Panc1 (cell line): Measurements from ENCODE around the gene YLPM1.

ENCODE experiments used
- POLR2AphosphoS5 ChIP-seq: IDR thresholded peaks from 2 replicates; pipeline ENCODE4 v1.6.1; 2012; ENCODE audit warnings: mild to moderate bottlenecking, low read depth, low read length, moderate library complexity
- TCF7L2 ChIP-seq: IDR thresholded peaks from 2 replicates; pipeline ENCODE4 v1.6.1; 2011; ENCODE audit warnings: mild to moderate bottlenecking, low read depth, low read length, inconsistent platforms
- TF ChIP-seq, protein P1 (sequence below): fragments of 450-650 bp; IDR thresholded peaks from 2 replicates; pipeline ENCODE4 v1.5.1; 2017; ENCODE audit warnings: mild to moderate bottlenecking
- TF ChIP-seq, protein P2 (sequence below), 2 experiments: IDR thresholded peaks; 2 replicates each; pipeline ENCODE4 v1.6.1; 2011 to 2012; ENCODE audit warnings: low read depth in 2 of 2, control low read depth in 1 of 2, low read length in 1 of 2, mild to moderate bottlenecking in 1 of 2, moderate library complexity in 1 of 2; ENCODE audit not compliant: insufficient read depth in 1 of 2

DNA sequence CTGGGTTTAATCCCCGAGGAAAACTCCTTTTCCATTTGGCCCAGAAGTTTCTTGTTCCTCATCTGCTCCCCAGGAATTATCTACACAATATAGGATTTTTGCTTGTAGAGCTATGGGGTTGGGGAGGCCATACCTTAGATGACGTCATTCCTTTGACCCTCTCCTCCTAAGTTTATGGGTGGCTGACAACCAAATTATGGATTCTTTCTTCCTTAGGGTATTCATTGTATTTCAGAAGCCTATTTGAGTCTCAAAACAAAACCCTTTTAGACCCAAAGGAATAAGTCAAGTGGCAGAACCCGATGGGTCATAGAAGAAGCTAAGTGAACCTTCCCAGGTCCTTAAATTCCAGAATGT is 98.6 kb downstream of the YLPM1 start:
- TF ChIP-seq, protein P1, sequence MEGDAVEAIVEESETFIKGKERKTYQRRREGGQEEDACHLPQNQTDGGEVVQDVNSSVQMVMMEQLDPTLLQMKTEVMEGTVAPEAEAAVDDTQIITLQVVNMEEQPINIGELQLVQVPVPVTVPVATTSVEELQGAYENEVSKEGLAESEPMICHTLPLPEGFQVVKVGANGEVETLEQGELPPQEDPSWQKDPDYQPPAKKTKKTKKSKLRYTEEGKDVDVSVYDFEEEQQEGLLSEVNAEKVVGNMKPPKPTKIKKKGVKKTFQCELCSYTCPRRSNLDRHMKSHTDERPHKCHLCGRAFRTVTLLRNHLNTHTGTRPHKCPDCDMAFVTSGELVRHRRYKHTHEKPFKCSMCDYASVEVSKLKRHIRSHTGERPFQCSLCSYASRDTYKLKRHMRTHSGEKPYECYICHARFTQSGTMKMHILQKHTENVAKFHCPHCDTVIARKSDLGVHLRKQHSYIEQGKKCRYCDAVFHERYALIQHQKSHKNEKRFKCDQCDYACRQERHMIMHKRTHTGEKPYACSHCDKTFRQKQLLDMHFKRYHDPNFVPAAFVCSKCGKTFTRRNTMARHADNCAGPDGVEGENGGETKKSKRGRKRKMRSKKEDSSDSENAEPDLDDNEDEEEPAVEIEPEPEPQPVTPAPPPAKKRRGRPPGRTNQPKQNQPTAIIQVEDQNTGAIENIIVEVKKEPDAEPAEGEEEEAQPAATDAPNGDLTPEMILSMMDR = no peak
- TF ChIP-seq POLR2AphosphoS5 (no peak), TCF7L2 (no peak)
- TF ChIP-seq, protein P2, sequence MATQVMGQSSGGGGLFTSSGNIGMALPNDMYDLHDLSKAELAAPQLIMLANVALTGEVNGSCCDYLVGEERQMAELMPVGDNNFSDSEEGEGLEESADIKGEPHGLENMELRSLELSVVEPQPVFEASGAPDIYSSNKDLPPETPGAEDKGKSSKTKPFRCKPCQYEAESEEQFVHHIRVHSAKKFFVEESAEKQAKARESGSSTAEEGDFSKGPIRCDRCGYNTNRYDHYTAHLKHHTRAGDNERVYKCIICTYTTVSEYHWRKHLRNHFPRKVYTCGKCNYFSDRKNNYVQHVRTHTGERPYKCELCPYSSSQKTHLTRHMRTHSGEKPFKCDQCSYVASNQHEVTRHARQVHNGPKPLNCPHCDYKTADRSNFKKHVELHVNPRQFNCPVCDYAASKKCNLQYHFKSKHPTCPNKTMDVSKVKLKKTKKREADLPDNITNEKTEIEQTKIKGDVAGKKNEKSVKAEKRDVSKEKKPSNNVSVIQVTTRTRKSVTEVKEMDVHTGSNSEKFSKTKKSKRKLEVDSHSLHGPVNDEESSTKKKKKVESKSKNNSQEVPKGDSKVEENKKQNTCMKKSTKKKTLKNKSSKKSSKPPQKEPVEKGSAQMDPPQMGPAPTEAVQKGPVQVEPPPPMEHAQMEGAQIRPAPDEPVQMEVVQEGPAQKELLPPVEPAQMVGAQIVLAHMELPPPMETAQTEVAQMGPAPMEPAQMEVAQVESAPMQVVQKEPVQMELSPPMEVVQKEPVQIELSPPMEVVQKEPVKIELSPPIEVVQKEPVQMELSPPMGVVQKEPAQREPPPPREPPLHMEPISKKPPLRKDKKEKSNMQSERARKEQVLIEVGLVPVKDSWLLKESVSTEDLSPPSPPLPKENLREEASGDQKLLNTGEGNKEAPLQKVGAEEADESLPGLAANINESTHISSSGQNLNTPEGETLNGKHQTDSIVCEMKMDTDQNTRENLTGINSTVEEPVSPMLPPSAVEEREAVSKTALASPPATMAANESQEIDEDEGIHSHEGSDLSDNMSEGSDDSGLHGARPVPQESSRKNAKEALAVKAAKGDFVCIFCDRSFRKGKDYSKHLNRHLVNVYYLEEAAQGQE (IDR thresholded peaks at IDR 0.05; ENCODE audit: insufficient read depth in 1 of 2, low read depth in 2 of 2, low read length in 1 of 2) = no peak
